Small intestine (tissue), 7 donors: ENCODE measurements around the gene SLC16A3. TPM values are rescaled to one million over a fixed set of nuclear protein-coding genes. Genes with fewer than 3 reads are reported as not detected.
A peak's percentile ranks its signal among the peaks of the same experiment; 100 is the strongest.

ENCODE experiments used
- DNase-seq, 2 donors: peaks; one replicate each; pipeline versions ENCODE4 v3.0.0 to v3.0.0-alpha.2; 2013
- FAIRE-seq: peaks from 2 replicates; lab custom pipeline; 2012; peaks lifted over from hg19 to GRCh38; lab: Jason Lieb, UNC
- H3K27ac ChIP-seq, 3 donors: one replicate each; pipeline ENCODE4 v1.5.1; 2013; ENCODE audit warnings: low read length in 2 of 3, mild to moderate bottlenecking in 2 of 3, control low read depth in 1 of 3, inconsistent platforms in 1 of 3, low read depth in 1 of 3, moderate library complexity in 1 of 3
- H3K27me3 ChIP-seq, 3 donors: one replicate each; pipeline ENCODE4 v1.6.1; 2013; ENCODE audit warnings: low read length in 3 of 3, inconsistent platforms in 1 of 3; ENCODE audit not compliant: control insufficient read depth in 3 of 3, insufficient read depth in 3 of 3
- H3K36me3 ChIP-seq, 3 donors: one replicate each; pipeline ENCODE4 v1.6.1; 2013; ENCODE audit warnings: low read length in 3 of 3, inconsistent platforms in 1 of 3, low read depth in 1 of 3, mild to moderate bottlenecking in 1 of 3, moderate library complexity in 1 of 3; ENCODE audit not compliant: control insufficient read depth in 3 of 3, insufficient read depth in 2 of 3
- H3K4me1 ChIP-seq, 3 donors: one replicate each; pipeline ENCODE4 v1.6.1; 2013; ENCODE audit warnings: low read length in 2 of 3, inconsistent platforms in 1 of 3, low read depth in 1 of 3, mild to moderate bottlenecking in 1 of 3, moderate library complexity in 1 of 3; ENCODE audit not compliant: control insufficient read depth in 3 of 3, insufficient read depth in 2 of 3
- H3K4me3 ChIP-seq, 3 donors: one replicate each; pipeline ENCODE4 v1.5.1; 2013; ENCODE audit warnings: low read length in 3 of 3, control low read depth in 1 of 3, inconsistent platforms in 1 of 3, low read depth in 1 of 3, mild to moderate bottlenecking in 1 of 3, moderate library complexity in 1 of 3
- H3K9me3 ChIP-seq, 2 donors: one replicate each; pipeline ENCODE4 v1.6.1; 2013; ENCODE audit warnings: low read depth in 1 of 2, low read length in 1 of 2; ENCODE audit not compliant: control insufficient read depth in 2 of 2, insufficient read depth in 1 of 2
- WGBS, 3 donors: extraction: QIAGEN DNeasy Blood & Tissue Kit; methylation state at CpG; one replicate each; pipeline ENCODE4 v1.1.7; 2013; 5-methylcytosine and 5-hydroxymethylcytosine counted together
- polyA plus RNA-seq, 4 donors: library from polyadenylated mRNA; stranded (reverse) in 3 of 4; unstranded in 1 of 4; fragments of 200-250 nt in 3 of 4; fragments of 120-200 nt in 1 of 4; gene quantifications; one replicate each; pipeline versions ENCODE4 v1.2.1 to v1.2.3, GENCODE V29; 2013
- donor health status: healthy with polysubstance abuse.
- donor health status: control.
- donor health status: control.
- donor health status: Bipolar disorder and iron deficiency.
- donor health status: healthy.

The SLC16A3 gene
- polyA plus RNA-seq, 4 donors, result 5.4 to 33.2 (median 14.5) TPM

DNA sequence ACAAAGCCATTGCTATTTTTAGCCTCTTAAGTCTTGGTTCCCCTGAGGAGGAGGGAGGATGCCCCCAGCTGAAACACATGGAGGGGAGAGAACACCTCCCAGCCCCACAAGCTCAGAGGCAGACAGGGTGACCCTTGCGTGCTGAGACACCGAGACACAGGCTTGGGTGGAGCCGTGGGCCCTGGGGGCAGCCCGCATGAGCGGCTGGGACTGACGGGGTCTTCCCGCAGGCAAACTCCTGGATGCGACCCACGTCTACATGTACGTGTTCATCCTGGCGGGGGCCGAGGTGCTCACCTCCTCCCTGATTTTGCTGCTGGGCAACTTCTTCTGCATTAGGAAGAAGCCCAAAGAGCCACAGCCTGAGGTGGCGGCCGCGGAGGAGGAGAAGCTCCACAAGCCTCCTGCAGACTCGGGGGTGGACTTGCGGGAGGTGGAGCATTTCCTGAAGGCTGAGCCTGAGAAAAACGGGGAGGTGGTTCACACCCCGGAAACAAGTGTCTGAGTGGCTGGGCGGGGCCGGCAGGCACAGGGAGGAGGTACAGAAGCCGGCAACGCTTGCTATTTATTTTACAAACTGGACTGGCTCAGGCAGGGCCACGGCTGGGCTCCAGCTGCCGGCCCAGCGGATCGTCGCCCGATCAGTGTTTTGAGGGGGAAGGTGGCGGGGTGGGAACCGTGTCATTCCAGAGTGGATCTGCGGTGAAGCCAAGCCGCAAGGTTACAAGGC is 9.8 kb downstream of the SLC16A3 start:
- H3K27me3 ChIP-seq, result no peaks in the 10 kb centered on the region
- H3K27ac ChIP-seq, result peak overlapping the region in 2 of 3 donors; percentile 9 to 42
- 7 to 29% (median 13%) methylated on average over 31 to 33 of the region's 33 CpGs for WGBS, 3 donors
- H3K4me3 ChIP-seq, result peak overlapping the region in 1 of 3 donors; percentile 21
- no peaks in the 10 kb centered on the region for H3K9me3 ChIP-seq
- peaks cover 8 to 92% (median 8%) of the 10 kb centered on the region in 3 donors for H3K36me3 ChIP-seq
- no peak for FAIRE-seq
- peaks cover 0 to 56% (median 2%) of the 10 kb centered on the region in 3 donors for H3K4me1 ChIP-seq
- peak; percentile 86 to 93 for DNase-seq

GRCh38 chr17:82239401-82239925 is 10.6 kb downstream of the SLC16A3 start:
- DNase-seq (no peak), FAIRE-seq (no peak)
- no peaks in the 10 kb centered on the region for H3K9me3 ChIP-seq
- 81 to 82% (median 82%) methylated on average over 17 of the region's 17 CpGs for WGBS, 3 donors
- peaks cover 11 to 96% (median 16%) of the 10 kb centered on the region in 3 donors for H3K36me3 ChIP-seq
- H3K27ac ChIP-seq, result peak overlapping the region in 1 of 3 donors; percentile 42
- peaks cover 0 to 56% (median 2%) of the 10 kb centered on the region in 3 donors for H3K4me1 ChIP-seq
- H3K4me3 ChIP-seq, result no peak overlapping the region
- no peaks in the 10 kb centered on the region for H3K27me3 ChIP-seq

DNA sequence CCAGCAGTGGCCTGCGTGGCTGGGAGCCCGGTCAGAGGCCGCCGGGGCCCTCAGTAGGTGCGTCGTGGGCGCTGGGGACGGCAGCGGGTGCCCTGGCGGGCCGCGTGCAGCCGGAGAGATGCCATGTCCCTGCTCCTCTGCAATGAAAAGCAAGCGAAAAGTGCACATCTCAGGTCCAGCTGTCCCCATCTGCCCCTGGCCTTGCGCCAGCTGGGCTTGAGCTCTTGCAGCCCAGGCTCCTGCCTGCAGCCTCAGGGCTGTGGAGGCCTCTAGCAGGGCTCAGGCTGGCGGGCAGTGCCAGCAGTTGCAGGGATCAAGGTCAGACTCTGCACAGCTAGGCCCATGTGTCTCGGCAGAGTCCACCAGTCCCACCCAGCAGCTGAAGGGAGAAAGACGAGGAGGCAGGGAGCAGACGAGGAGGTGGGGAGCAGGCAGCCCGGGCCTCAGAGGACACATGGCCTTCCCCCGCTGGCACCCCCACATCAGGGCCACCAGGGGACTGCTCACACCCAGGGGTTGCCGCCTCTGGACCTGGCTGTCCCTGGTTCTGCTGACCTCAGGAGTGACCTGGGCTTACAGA is 11.2 kb downstream of the SLC16A3 start:
- Histone ChIP-seq H3K27me3 (no peaks in the 10 kb centered on the region), H3K27ac (peak overlapping the region in 1 of 3 donors; percentile 79), H3K9me3 (no peaks in the 10 kb centered on the region), H3K36me3 (peaks cover 11 to 96% (median 20%) of the 10 kb centered on the region in 3 donors), H3K4me1 (peaks cover 0 to 50% (median 2%) of the 10 kb centered on the region in 3 donors), H3K4me3 (no peak overlapping the region)
- FAIRE-seq, result no peak
- WGBS, 3 donors, result 83 to 85% (median 84%) methylated on average over 22 of the region's 22 CpGs
- DNase-seq, result no peak

GRCh38 chr17:82240506-82241182 is 11.8 kb downstream of the SLC16A3 start:
- FAIRE-seq, result no peak

DNA sequence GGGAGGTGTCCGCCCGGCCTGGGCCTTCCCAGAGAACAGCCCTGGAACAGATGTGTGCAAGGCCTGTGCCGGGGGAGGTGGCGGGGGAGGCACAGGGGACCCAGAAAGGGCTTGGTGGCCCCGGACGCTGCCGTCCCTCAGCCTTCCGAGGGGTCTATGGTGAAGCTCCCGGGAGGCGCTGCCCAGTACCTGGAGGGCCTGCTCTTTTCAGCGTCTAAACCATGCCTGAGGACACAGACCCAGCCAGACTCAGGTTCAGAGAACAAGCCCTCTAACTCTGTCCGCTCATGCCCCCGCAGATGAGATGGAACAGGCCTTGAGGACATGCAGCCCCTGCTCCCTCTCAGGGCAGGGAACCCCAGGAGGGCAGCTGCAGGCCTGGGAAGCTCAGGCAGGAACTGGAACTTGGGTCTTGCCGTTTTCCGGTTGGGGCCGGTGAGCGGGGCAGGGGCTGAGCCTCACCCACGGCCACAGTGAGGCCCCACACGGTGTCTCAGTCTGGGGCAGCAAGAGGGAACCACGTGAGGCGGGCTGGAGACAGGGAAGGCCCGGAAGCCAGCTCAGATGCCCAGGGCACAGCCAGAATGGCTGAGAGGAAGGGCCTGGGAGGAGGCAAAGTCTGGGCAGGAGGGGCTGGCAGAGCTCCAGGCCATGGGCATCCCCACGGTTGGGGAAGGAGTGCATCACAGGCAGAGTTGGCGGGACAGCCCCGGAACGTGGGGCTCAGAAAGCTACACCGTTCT is 12.5 kb downstream of the SLC16A3 start:
- WGBS, 3 donors, result 48 to 58% (median 49%) methylated on average over 27 of the region's 27 CpGs
- FAIRE-seq (no peak), DNase-seq (peak in 1 of 2 donors; percentile 67)
- H3K36me3 ChIP-seq, result peaks cover 13 to 99% (median 27%) of the 10 kb centered on the region in 3 donors
- H3K27ac ChIP-seq, result peak overlapping the region; percentile 7 to 79 (median 63)
- peaks cover 0 to 37% (median 2%) of the 10 kb centered on the region in 3 donors for H3K4me1 ChIP-seq
- H3K9me3 ChIP-seq, result no peaks in the 10 kb centered on the region
- no peaks in the 10 kb centered on the region for H3K27me3 ChIP-seq
- H3K4me3 ChIP-seq, result no peak overlapping the region

More at GRCh38 chr17:82240506-82241182, 11.8 kb downstream of the SLC16A3 start:
- H3K9me3 ChIP-seq, result no peaks in the 10 kb centered on the region
- peaks cover 0 to 44% (median 2%) of the 10 kb centered on the region in 3 donors for H3K4me1 ChIP-seq
- peaks cover 11 to 98% (median 25%) of the 10 kb centered on the region in 3 donors for H3K36me3 ChIP-seq
- no peak for DNase-seq
- H3K27me3 ChIP-seq, result no peaks in the 10 kb centered on the region
- H3K4me3 ChIP-seq, result no peak overlapping the region
- peak overlapping the region in 2 of 3 donors; percentile 8 to 79 for H3K27ac ChIP-seq
- WGBS, 3 donors, result 75 to 79% (median 78%) methylated on average over 18 to 20 of the region's 20 CpGs

- peaks cover 0 to 30% (median 2%) of the 10 kb centered on the region in 3 donors for H3K4me1 ChIP-seq
- H3K36me3 ChIP-seq, result peaks cover 15 to 99% (median 30%) of the 10 kb centered on the region in 3 donors
- H3K9me3 ChIP-seq, result no peaks in the 10 kb centered on the region
- peak overlapping the region in 2 of 3 donors; percentile 63 to 79 for H3K27ac ChIP-seq
- DNase-seq (no peak), FAIRE-seq (no peak)
- no peaks in the 10 kb centered on the region for H3K27me3 ChIP-seq
- 41 to 57% (median 54%) methylated on average over 15 to 20 of the region's 20 CpGs for WGBS, 3 donors
- H3K4me3 ChIP-seq, result no peak overlapping the region
Observed at GRCh38 chr17:82241926-82242697, 13.3 kb downstream of the SLC16A3 start.

- Histone ChIP-seq H3K27me3 (no peaks in the 10 kb centered on the region), H3K4me3 (no peak overlapping the region), H3K36me3 (peaks cover 14 to 99% (median 31%) of the 10 kb centered on the region in 3 donors), H3K27ac (peak overlapping the region in 1 of 3 donors; percentile 73), H3K4me1 (peaks cover 2 to 30% (median 4%) of the 10 kb centered on the region in 3 donors), H3K9me3 (no peaks in the 10 kb centered on the region)
- DNase-seq (no peak), FAIRE-seq (no peak)
- 78 to 84% (median 81%) methylated on average over 24 of the region's 24 CpGs for WGBS, 3 donors
Observed at GRCh38 chr17:82242698-82242976, 13.8 kb downstream of the SLC16A3 start.
